ENCODE measurements around the gene SLC25A29.
"Not testable (repeated sequence)": the region's sequence is repeated elsewhere in the genome, so short reads cannot be mapped to it uniquely, and the experiment has no call there.

The SLC25A29 gene

DNA sequence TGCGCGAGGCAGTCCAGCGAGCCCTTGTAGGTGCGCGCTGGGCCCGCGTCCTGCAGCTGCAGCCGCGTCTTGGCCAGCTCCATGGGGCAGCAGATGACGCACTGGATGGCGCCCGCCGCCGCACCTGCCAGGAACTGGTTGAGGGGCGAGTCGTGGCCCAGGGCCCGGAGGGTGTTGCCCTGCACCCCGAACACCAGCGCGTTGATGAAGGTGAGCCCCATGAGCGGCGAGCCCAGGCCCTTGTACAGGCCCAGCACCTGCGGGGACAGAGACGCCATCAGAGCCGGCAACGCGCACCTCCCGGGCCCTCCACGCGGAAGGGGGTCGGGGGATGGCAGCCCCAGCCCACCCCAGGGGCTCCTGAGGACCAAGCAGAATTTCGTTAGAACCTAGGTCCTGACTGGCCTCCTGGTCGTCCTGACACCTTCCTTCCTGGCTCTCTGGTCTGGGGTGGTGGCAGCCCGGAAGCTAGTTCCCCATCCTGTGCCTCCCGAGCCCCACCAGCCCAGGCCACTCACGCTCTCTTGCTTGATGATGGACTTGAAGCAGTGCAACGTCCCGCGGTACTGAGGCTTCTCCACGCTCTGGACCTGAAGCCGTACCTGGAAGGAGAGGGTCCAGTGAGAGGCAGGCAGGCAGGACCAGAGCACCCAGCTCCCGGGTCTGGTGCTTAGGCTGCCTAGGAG is 13.3 kb downstream of the SLC25A29 start:
- Histone ChIP-seq H3K9me3 (ENCODE audit: low read depth, low read length) (no peaks in the 10 kb centered on the region), H3K36me3 (ENCODE audit: insufficient read depth, low read length) (no peaks in the 10 kb centered on the region), H3K9ac (ENCODE audit: insufficient read length) (no peak overlapping the region), H3K27ac (no peak overlapping the region), H3K4me3 (no peak overlapping the region)
- no peak for DNase-seq (ENCODE audit: low read depth, low spot score)
- TF ChIP-seq FOXP2 (optimal IDR thresholded peaks at IDR 0.05; ENCODE audit: control extremely low read depth, extremely low read length, insufficient read depth) = no peak
- TF ChIP-seq POLR2AphosphoS5 (IDR thresholded peaks at IDR 0.05; ENCODE audit: borderline replicate concordance, low read depth, low read length) = no peak
- no peak for TF ChIP-seq EZH2 (IDR thresholded peaks at IDR 0.05)

DNA sequence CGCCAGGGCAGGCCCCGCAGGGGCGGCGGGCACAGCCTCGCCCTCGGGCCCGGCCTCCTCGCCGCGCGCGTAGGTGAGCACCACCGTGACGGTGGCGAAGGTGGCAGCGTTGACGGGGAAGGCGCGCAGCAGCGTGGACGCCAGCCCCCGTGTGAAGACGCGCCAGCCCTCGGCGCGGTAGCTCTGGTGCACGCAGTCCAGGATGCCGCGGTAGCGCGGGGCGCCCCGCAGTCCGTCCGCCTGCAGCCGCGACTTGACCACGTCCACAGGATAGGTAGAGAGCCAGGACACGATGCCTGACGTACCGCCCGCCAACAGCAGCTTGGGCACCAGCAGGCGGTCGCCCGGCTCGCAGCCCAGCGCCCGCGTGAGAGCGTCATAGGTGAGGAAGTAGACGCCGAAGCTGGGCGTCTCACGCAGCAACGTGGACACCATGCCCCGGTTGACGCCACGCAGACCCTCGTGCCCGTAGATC is 13.9 kb downstream of the SLC25A29 start:
- no peak for TF ChIP-seq FOXP2 (optimal IDR thresholded peaks at IDR 0.05; ENCODE audit: control extremely low read depth, extremely low read length, insufficient read depth)
- TF ChIP-seq POLR2AphosphoS5 (IDR thresholded peaks at IDR 0.05; ENCODE audit: borderline replicate concordance, low read depth, low read length) = no peak
- TF ChIP-seq EZH2 (IDR thresholded peaks at IDR 0.05) = no peak
- DNase-seq (ENCODE audit: low read depth, low spot score) = no peak
- H3K27ac ChIP-seq = no peak overlapping the region
- no peaks in the 10 kb centered on the region for H3K36me3 ChIP-seq (ENCODE audit: insufficient read depth, low read length)
- no peaks in the 10 kb centered on the region for H3K9me3 ChIP-seq (ENCODE audit: low read depth, low read length)
- H3K9ac ChIP-seq (ENCODE audit: insufficient read length) = no peak overlapping the region
- no peak overlapping the region for H3K4me3 ChIP-seq

DNA sequence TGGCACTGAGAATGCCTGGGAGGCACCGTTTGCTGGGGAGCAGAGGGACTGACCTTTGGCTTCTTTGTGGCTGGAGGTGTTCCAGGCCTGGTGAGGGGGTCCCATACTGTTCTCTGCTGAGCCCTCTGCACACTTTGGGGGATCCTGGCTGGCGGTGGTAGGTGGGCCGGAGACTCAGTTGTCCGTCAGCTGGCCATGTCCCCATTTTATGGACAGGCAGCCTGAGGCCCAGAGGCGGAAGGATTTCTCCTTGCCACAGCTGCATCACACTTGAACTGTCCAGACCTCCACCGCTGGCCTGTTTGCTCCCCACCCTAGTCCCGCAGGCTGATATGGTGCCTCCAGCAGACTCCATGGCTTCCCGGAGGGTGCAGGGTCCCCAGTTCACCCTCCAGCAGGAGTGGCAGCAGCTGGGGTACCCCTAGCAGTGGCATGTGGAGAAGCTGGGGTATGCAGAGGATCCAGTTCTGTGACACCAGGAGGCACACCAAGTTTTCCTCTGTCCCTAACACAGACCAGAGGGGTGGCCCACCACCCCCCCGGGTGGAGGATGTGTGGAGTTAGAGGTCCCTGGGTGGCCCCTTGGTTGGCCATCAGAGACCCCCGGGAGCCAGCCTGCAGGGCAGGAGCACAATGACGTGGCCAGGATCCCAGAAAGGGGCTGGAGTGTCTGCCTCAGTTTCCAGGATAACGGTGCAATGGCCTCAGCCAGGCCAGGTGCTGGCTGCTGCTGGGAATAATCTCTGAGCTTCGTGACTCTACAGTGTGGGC is 14.8 kb downstream of the SLC25A29 start:
- Histone ChIP-seq H3K36me3 (ENCODE audit: insufficient read depth, low read length) (no peaks in the 10 kb centered on the region), H3K4me3 (no peak overlapping the region), H3K27ac (no peak overlapping the region), H3K9me3 (ENCODE audit: low read depth, low read length) (no peaks in the 10 kb centered on the region), H3K9ac (ENCODE audit: insufficient read length) (no peak overlapping the region)
- no peak for TF ChIP-seq EZH2 (IDR thresholded peaks at IDR 0.05)
- TF ChIP-seq FOXP2 (optimal IDR thresholded peaks at IDR 0.05; ENCODE audit: control extremely low read depth, extremely low read length, insufficient read depth) = no peak
- no peak for DNase-seq (ENCODE audit: low read depth, low spot score)

DNA sequence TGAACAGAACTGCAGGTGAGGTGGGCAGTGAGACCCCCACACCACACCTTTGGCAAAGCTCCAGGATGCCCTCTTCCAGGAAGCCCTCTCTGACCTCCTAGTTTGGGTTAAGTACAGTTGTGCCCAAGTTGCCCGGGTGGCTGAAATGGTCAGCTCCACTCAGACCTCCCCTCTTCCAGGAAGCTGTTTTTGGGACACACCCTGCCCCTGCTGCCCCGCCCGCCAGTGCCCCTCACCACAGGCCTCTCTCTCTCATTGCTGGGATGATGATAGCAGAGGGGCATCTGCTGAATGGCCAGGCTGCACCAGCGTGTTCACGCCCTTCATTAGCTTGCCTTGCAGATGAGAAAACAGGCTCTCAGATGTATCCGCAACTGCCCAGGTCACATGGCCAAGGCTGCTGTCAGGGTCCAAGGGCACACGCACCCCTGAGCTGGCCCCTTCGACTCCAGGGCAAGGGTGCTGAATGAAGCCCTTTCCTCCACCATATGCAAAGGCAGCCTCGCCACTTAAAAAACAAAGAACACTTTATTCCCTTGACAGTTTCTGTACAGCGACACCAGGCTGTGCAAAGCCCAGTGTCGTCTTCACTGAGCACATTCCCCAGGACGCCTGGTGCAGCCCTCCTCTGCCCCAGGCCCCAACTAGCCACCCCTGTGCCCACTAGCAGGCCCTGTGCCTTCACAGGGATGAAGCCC is 15.5 kb downstream of the SLC25A29 start:
- no peak for DNase-seq (ENCODE audit: low read depth, low spot score)
- H3K36me3 ChIP-seq (ENCODE audit: insufficient read depth, low read length) = no peaks in the 10 kb centered on the region
- no peaks in the 10 kb centered on the region for H3K9me3 ChIP-seq (ENCODE audit: low read depth, low read length)
- TF ChIP-seq POLR2AphosphoS5 (IDR thresholded peaks at IDR 0.05; ENCODE audit: borderline replicate concordance, low read depth, low read length) (0 out of 2 replicates have a peak, but pooled peaks have one; percentile 8), EZH2 (IDR thresholded peaks at IDR 0.05) (no peak)
- H3K4me3 ChIP-seq = no peak overlapping the region
- H3K27ac ChIP-seq = no peak overlapping the region
- no peak overlapping the region for H3K9ac ChIP-seq (ENCODE audit: insufficient read length)

DNA sequence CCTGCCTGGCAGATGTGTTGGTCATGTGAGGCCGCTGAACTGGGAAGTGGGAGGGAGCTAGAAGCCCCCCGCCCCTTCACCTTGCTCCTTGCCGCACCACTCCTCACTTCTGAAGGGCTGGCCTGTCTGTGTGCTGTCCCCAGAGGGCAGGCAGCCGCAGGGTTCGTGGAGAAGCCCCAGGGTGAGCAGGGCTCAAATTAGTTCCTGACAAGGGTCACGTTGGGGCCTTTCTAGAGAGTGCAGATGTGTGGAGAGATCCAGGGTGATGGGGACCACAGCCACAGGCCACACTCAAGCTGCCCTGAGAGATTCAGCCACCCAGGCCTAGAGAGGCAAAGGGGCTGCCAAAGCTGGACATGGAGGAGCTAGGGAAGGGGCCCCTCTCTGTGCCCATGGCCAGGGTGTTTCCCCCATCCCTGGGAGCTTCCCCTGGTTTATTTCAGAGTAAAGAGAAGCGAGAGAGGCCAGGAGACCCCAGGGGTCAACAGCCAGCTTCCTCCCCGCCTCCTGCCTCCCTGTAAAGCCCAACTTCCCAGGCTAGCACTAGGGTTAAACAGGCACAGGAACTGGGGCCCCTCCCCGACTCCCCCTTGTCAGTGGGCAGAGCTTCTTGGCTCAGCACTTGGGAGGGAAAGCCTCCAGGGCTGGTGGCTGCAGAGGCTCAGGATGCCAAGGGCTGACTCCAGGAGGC is 16.2 kb downstream of the SLC25A29 start:
- no peak for DNase-seq (ENCODE audit: low read depth, low spot score)
- Histone ChIP-seq H3K9me3 (ENCODE audit: low read depth, low read length) (no peaks in the 10 kb centered on the region), H3K27ac (no peak overlapping the region), H3K4me3 (no peak overlapping the region), H3K36me3 (ENCODE audit: insufficient read depth, low read length) (no peaks in the 10 kb centered on the region), H3K9ac (ENCODE audit: insufficient read length) (no peak overlapping the region)
- TF ChIP-seq EZH2 (IDR thresholded peaks at IDR 0.05) (no peak), POLR2AphosphoS5 (IDR thresholded peaks at IDR 0.05; ENCODE audit: borderline replicate concordance, low read depth, low read length) (0 out of 2 replicates have a peak, but pooled peaks have one; percentile 7)

DNA sequence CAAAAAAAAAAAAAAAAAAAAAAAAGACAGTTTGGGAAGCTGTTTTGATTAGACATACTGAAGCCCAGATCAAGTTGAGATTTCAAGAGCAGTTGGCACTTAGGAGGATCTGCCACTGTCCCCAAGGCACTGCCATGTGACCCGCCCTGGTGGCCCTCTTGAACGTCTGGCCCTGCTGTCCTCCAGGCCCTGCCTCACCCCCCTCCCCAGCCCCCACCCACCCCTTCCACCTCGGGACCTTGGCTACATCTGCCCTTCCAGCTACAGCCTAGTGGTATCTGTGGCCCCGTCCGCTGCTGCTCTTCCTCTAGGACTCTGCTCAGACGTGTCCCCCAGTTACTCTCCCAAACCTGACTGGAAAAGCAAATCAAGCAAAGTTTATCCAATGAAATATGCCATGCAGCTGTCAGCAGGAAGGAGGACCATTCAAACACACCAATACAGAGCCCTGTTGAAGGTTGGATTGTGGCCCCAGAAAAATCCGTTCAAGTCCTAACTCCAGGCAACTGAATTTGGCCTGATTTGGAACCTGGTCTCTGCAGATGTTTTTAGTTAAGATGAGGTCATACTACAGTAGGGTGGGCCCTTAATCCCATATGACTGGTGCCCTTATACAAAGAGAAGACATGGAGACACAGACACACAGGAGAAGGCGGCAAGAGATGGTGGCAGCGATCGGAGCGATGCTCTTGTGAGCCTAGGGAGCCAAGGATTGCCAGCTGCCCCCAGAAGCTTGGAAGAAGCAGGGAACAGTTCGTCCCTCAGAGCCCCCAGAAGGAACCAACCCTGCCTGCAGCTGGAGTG is 17.7 kb downstream of the SLC25A29 start:
- Histone ChIP-seq H3K27ac (no peak overlapping the region), H3K4me3 (no peak overlapping the region)
- TF ChIP-seq FOXP2 (optimal IDR thresholded peaks at IDR 0.05; ENCODE audit: control extremely low read depth, extremely low read length, insufficient read depth) = no peak

DNA sequence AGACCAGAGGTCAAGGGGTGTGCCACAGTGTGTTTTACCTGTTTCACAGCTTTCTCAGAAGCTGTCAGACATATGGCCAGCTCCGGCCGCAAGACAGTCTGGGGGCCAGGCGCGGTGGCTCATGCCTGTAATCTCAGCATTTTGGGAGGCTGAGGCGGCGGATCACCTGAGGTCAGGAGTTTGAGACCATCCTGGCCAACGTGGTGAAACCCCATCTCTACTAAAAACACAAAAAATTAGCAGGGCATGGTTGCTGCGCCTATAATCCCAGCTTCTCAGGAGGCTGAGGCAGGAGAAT is 18.3 kb downstream of the SLC25A29 start:
- not testable (repeated sequence) for H3K4me3 ChIP-seq; H3K27ac ChIP-seq; H3K36me3 ChIP-seq (ENCODE audit: insufficient read depth, low read length); DNase-seq (ENCODE audit: low read depth, low spot score); H3K9me3 ChIP-seq (ENCODE audit: low read depth, low read length); H3K9ac ChIP-seq (ENCODE audit: insufficient read length)

More for the DNA sequence above, 17.7 kb downstream of the SLC25A29 start:
- Histone ChIP-seq H3K36me3 (ENCODE audit: insufficient read depth, low read length) (no peaks in the 10 kb centered on the region), H3K9ac (ENCODE audit: insufficient read length) (no peak overlapping the region), H3K9me3 (ENCODE audit: low read depth, low read length) (no peaks in the 10 kb centered on the region)
- no peak for DNase-seq (ENCODE audit: low read depth, low spot score)
